Measurements from ENCODE around the gene ZBTB14.

GRCh38 chr18:5303636-5304035 lies 8.1 kb upstream of the ZBTB14 start:
- TF ChIP-seq TCF4 (CRISPR knock-in tag; IDR thresholded peaks at IDR 0.05; ENCODE audit: borderline replicate concordance) (no peak), ZFP3 (CRISPR knock-in tag; IDR thresholded peaks at IDR 0.05) (no peak), CREB5 (CRISPR knock-in tag; IDR thresholded peaks at IDR 0.05; ENCODE audit: low read depth) (no peak), PATZ1 (CRISPR knock-in tag; IDR thresholded peaks at IDR 0.05; ENCODE audit: borderline replicate concordance) (no peak), RARB (CRISPR knock-in tag; IDR thresholded peaks at IDR 0.05) (no peak), ISL1 (CRISPR knock-in tag; IDR thresholded peaks at IDR 0.05) (no peak), SNAI2 (CRISPR knock-in tag; IDR thresholded peaks at IDR 0.05) (no peak)

Data from SK-N-SH treated with all-trans-retinoic acid at 6 μM for 48 hours (cell line).